Chondrocyte (in vitro differentiated cells): ENCODE results near the gene MRPS18A. TPM values are rescaled to one million over a fixed set of nuclear protein-coding genes. Genes with fewer than 3 reads are reported as not detected.

Experiments used
- DNase-seq: peaks from one replicate; pipeline ENCODE4 v3.0.0; 2021; ENCODE audit warnings: mixed read lengths, low spot score
- H3K27ac Mint-ChIP-seq: one replicate; pipeline ENCODE4 v1.8.0; 2021; ENCODE audit warnings: mild to moderate bottlenecking, moderate library complexity, mixed read lengths; ENCODE audit not compliant: unreplicated experiment
- H3K27me3 Mint-ChIP-seq: 2 replicates; pipeline ENCODE4 v1.8.0; 2021; ENCODE audit warnings: low read depth, mixed read lengths
- H3K36me3 Mint-ChIP-seq: 2 replicates; pipeline ENCODE4 v1.8.0; 2021; ENCODE audit warnings: low read depth, mixed read lengths
- H3K4me1 Mint-ChIP-seq: 2 replicates; pipeline ENCODE4 v1.8.0; 2021; ENCODE audit warnings: low read depth, mild to moderate bottlenecking, mixed read lengths
- H3K4me3 Mint-ChIP-seq: one replicate; pipeline ENCODE4 v1.8.0; 2021; ENCODE audit warnings: mild to moderate bottlenecking, moderate library complexity, mixed read lengths; ENCODE audit not compliant: unreplicated experiment
- H3K9me3 Mint-ChIP-seq: 2 replicates; pipeline ENCODE4 v1.8.0; 2021; ENCODE audit warnings: low read depth, mixed read lengths
- CTCF ChIP-seq: fragments of 200-600 bp; sonication (generic); IDR thresholded peaks from 2 replicates; pipeline ENCODE4 v1.5.0; 2021; ENCODE audit warnings: antibody characterized with exemption, mild to moderate bottlenecking, moderate library complexity
- total RNA-seq: library from RNA; stranded (reverse); gene quantifications from 3 replicates; pipeline ENCODE4 v1.2.1, GENCODE V29; 2021

MRPS18A gene
- total RNA-seq, 1 donor from 2014 or later = 26.8 TPM

- Mint-ChIP-seq H3K27ac (no peak overlapping the region), H3K9me3 (no peaks in the 10 kb centered on the region), H3K36me3 (peaks cover 29% of the 10 kb centered on the region), H3K4me3 (no peak overlapping the region), H3K4me1 (no peaks in the 10 kb centered on the region), H3K27me3 (no peaks in the 10 kb centered on the region)
- TF ChIP-seq CTCF = no peak
- DNase-seq = no peak
Measured at GRCh38 chr6:43677759-43678158, 9.8 kb downstream of the MRPS18A start.

GRCh38 chr6:43676962-43677606 lies 10.5 kb downstream of the MRPS18A start:
- H3K9me3 Mint-ChIP-seq = no peaks in the 10 kb centered on the region

GRCh38 chr6:43674921-43675320 lies 12.7 kb downstream of the MRPS18A start:
- Mint-ChIP-seq H3K36me3 (peaks cover 28% of the 10 kb centered on the region), H3K27me3 (no peaks in the 10 kb centered on the region)

More at GRCh38 chr6:43676962-43677606, 10.5 kb downstream of the MRPS18A start:
- no peak overlapping the region for H3K27ac Mint-ChIP-seq
- no peak overlapping the region for H3K4me3 Mint-ChIP-seq
- H3K36me3 Mint-ChIP-seq = peaks cover 29% of the 10 kb centered on the region
- H3K27me3 Mint-ChIP-seq = no peaks in the 10 kb centered on the region
- no peak for DNase-seq
- TF ChIP-seq CTCF = no peak
- no peaks in the 10 kb centered on the region for H3K4me1 Mint-ChIP-seq

GRCh38 chr6:43674291-43674690 lies 13.3 kb downstream of the MRPS18A start:
- no peak for DNase-seq
- Mint-ChIP-seq H3K36me3 (peaks cover 28% of the 10 kb centered on the region), H3K27ac (no peak overlapping the region), H3K4me1 (peaks cover 2% of the 10 kb centered on the region), H3K4me3 (no peak overlapping the region), H3K9me3 (no peaks in the 10 kb centered on the region), H3K27me3 (no peaks in the 10 kb centered on the region)
- no peak for TF ChIP-seq CTCF

More at GRCh38 chr6:43674921-43675320, 12.7 kb downstream of the MRPS18A start:
- DNase-seq = no peak
- no peak for TF ChIP-seq CTCF
- H3K27ac Mint-ChIP-seq = no peak overlapping the region
- H3K4me1 Mint-ChIP-seq = no peaks in the 10 kb centered on the region
- H3K4me3 Mint-ChIP-seq = no peak overlapping the region
- H3K9me3 Mint-ChIP-seq = no peaks in the 10 kb centered on the region

- Mint-ChIP-seq H3K4me1 (peaks cover 8% of the 10 kb centered on the region), H3K4me3 (no peak overlapping the region), H3K27me3 (no peaks in the 10 kb centered on the region), H3K36me3 (peaks cover 28% of the 10 kb centered on the region), H3K27ac (no peak overlapping the region), H3K9me3 (no peaks in the 10 kb centered on the region)
- DNase-seq = no peak
- no peak for TF ChIP-seq CTCF
Measured at GRCh38 chr6:43673444-43674084, 14.0 kb downstream of the MRPS18A start.
